Measurements from ENCODE around the gene DNAH6. TPM values are rescaled to one million over a fixed set of nuclear protein-coding genes. Genes with fewer than 3 reads are reported as not detected.
"Not testable (repeated sequence)": the region's sequence is repeated elsewhere in the genome, so short reads cannot be mapped to it uniquely, and the experiment has no call there.

DNAH6 gene
- total RNA-seq, 1 donor from 2014 or later = not detected

- H3K27me3 ChIP-seq = no peaks in the 10 kb centered on the region
These were observed 34.6 kb downstream of the DNAH6 start for GRCh38 chr2:84550916-84551315.

DNA sequence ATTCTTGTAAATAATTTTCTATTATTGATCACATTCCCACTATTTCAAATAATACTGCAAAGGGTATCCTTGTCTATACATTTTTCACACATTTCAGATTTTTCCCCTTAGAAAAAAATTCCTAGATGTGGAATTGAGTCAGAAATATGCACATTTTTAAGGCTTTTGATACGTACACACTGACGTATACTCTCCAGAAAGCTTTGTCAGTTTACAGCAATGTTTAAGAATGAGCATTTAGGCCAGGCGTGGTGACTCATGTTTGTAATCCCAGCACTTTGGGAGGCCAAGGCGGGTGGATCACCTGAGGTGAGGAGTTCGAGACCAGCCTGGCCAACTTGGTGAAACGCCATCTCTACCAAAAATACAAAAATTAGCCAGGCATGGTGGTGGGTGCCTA is 35.2 kb downstream of the DNAH6 start:
- H3K27me3 ChIP-seq; H3K4me3 ChIP-seq; H3K27ac ChIP-seq; H3K9me3 ChIP-seq; H3K4me1 ChIP-seq; DNase-seq (ENCODE audit: low spot score in 2 of 2); intact Hi-C loops (cut with DNase I); H3K36me3 ChIP-seq: not testable (repeated sequence)

More at GRCh38 chr2:84550916-84551315, 34.6 kb downstream of the DNAH6 start:
- intact Hi-C loops (cut with DNase I) = no loop called here
- Histone ChIP-seq H3K27ac (no peak overlapping the region), H3K4me3 (no peak overlapping the region), H3K9me3 (no peaks in the 10 kb centered on the region), H3K36me3 (no peaks in the 10 kb centered on the region), H3K4me1 (no peaks in the 10 kb centered on the region)
- TF ChIP-seq, protein P1, sequence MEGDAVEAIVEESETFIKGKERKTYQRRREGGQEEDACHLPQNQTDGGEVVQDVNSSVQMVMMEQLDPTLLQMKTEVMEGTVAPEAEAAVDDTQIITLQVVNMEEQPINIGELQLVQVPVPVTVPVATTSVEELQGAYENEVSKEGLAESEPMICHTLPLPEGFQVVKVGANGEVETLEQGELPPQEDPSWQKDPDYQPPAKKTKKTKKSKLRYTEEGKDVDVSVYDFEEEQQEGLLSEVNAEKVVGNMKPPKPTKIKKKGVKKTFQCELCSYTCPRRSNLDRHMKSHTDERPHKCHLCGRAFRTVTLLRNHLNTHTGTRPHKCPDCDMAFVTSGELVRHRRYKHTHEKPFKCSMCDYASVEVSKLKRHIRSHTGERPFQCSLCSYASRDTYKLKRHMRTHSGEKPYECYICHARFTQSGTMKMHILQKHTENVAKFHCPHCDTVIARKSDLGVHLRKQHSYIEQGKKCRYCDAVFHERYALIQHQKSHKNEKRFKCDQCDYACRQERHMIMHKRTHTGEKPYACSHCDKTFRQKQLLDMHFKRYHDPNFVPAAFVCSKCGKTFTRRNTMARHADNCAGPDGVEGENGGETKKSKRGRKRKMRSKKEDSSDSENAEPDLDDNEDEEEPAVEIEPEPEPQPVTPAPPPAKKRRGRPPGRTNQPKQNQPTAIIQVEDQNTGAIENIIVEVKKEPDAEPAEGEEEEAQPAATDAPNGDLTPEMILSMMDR (IDR thresholded peaks at IDR 0.05) = no peak
- no peak for DNase-seq (ENCODE audit: low spot score in 2 of 2)

GRCh38 chr2:84556190-84556589 is 39.9 kb downstream of the DNAH6 start:
- DNase-seq (ENCODE audit: low spot score in 2 of 2) = no peak
- intact Hi-C loops (cut with DNase I) = no loop called here
- H3K4me1 ChIP-seq = no peaks in the 10 kb centered on the region

DNA sequence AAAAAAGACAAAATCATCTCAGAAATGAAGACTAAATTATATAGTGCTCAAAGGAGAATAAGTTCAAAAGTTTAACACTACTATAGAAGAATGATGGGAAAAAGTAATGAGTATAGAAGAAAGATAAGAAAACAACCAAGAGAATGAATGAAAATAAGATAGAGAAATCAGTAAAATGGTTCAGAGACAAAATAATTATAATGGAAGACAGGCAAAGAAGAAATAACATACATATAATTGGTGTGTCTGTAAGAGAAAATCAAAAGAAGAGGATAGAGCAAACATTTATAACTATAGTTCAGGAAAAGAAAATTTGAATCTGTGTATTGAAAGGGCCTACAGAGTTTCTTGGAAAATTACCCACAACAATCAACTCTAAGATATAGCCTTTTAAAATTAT is 43.5 kb downstream of the DNAH6 start:
- Histone ChIP-seq H3K27ac (no peak overlapping the region), H3K4me3 (no peak overlapping the region), H3K4me1 (no peaks in the 10 kb centered on the region), H3K9me3 (peaks cover 0 to 5% of the 10 kb centered on the region in 2 donors), H3K27me3 (no peaks in the 10 kb centered on the region), H3K36me3 (no peaks in the 10 kb centered on the region)
- TF ChIP-seq, protein P1 (IDR thresholded peaks at IDR 0.05) = no peak
- DNase-seq (ENCODE audit: low spot score in 2 of 2) = no peak
- intact Hi-C loops (cut with DNase I) = no loop called here

More at GRCh38 chr2:84556190-84556589, 39.9 kb downstream of the DNAH6 start:
- no peak overlapping the region for H3K4me3 ChIP-seq
- H3K27ac ChIP-seq = no peak overlapping the region
- H3K36me3 ChIP-seq = no peaks in the 10 kb centered on the region
- H3K9me3 ChIP-seq = peaks cover 0 to 5% of the 10 kb centered on the region in 2 donors
- H3K27me3 ChIP-seq = no peaks in the 10 kb centered on the region
- TF ChIP-seq, protein P1 (IDR thresholded peaks at IDR 0.05) = no peak

- Histone ChIP-seq H3K4me3 (no peak overlapping the region), H3K4me1 (no peaks in the 10 kb centered on the region), H3K27ac (no peak overlapping the region), H3K9me3 (no peaks in the 10 kb centered on the region), H3K27me3 (no peaks in the 10 kb centered on the region), H3K36me3 (no peaks in the 10 kb centered on the region)
- TF ChIP-seq, protein P1 (IDR thresholded peaks at IDR 0.05) = no peak
- DNase-seq (ENCODE audit: low spot score in 2 of 2) = no peak
- intact Hi-C loops (cut with DNase I) = no loop called here
These were observed 63.4 kb downstream of the DNAH6 start for GRCh38 chr2:84579661-84580060.

DNA sequence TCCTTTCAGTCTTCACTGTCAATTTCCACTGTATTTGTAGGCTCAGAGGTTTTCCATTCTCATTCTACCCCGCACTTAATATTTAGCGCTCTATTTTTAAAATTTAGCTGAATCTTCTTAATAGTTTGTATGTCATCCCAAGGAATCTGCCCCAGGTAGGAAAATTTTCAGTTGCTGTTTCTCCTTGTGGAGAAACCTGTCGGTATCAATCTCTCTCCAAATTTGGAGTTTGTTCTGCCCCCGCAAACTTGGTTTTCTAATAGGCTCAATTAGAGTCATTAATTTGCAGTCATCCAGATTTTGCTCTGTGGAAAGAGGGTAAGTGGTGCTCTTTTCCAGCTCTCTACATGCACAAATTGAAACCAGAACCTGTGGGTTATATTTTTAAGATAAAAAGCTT is 87.6 kb downstream of the DNAH6 start:
- H3K36me3 ChIP-seq = no peaks in the 10 kb centered on the region
- no peaks in the 10 kb centered on the region for H3K27me3 ChIP-seq
- H3K4me1 ChIP-seq = no peaks in the 10 kb centered on the region
- DNase-seq (ENCODE audit: low spot score in 2 of 2) = no peak
- H3K9me3 ChIP-seq = no peaks in the 10 kb centered on the region
- TF ChIP-seq, protein P1 (IDR thresholded peaks at IDR 0.05) = no peak
- intact Hi-C loops (cut with DNase I) = no loop called here
- H3K27ac ChIP-seq = no peak overlapping the region
- no peak overlapping the region for H3K4me3 ChIP-seq

All from ascending aorta (tissue), 2 donors.